Astrocyte (in vitro differentiated cells and primary cell): ENCODE measurements around the gene LHFPL2. TPM values are rescaled to one million over a fixed set of nuclear protein-coding genes. Genes with fewer than 3 reads are reported as not detected.

ENCODE experiments used
- DNase-seq: peaks from one replicate; pipeline ENCODE4 v3.0.0-alpha.2; 2010; ENCODE audit warnings: low read depth
- FAIRE-seq: peaks from 2 replicates; lab custom pipeline; 2011; peaks lifted over from hg19 to GRCh38; lab: Jason Lieb, UNC
- H2AFZ ChIP-seq: 2 replicates; pipeline ENCODE4 v1.6.0; 2012; ENCODE audit warnings: low read depth, low read length, inconsistent platforms
- H3K27ac ChIP-seq: 2 replicates; pipeline ENCODE4 v1.5.1; 2011; ENCODE audit warnings: low read depth, low read length, inconsistent platforms
- H3K27me3 ChIP-seq: 2 replicates; pipeline ENCODE4 v1.6.0; 2011; ENCODE audit warnings: low read length, inconsistent platforms; ENCODE audit not compliant: insufficient read depth
- H3K36me3 ChIP-seq: 2 replicates; pipeline ENCODE4 v1.5.1; 2011; ENCODE audit warnings: low read length, inconsistent platforms; ENCODE audit not compliant: insufficient read depth
- H3K4me1 ChIP-seq: 2 replicates; pipeline ENCODE4 v1.5.1; 2011; ENCODE audit warnings: low read length, inconsistent platforms; ENCODE audit not compliant: insufficient read depth
- H3K4me2 ChIP-seq: 2 replicates; pipeline ENCODE4 v1.6.0; 2012; ENCODE audit warnings: low read length, inconsistent platforms
- H3K4me3 ChIP-seq: 2 replicates; pipeline ENCODE4 v1.5.1; 2011; ENCODE audit warnings: low read depth, mild to moderate bottlenecking, low read length, inconsistent platforms; ENCODE audit not compliant: insufficient read depth
- H3K79me2 ChIP-seq: 2 replicates; pipeline ENCODE4 v1.6.0; 2012; ENCODE audit warnings: mild to moderate bottlenecking, low read length, inconsistent platforms; ENCODE audit not compliant: insufficient read depth
- H3K9ac ChIP-seq: 2 replicates; pipeline ENCODE4 v1.6.0; 2012; ENCODE audit warnings: mild to moderate bottlenecking, low read length, inconsistent platforms
- H3K9me3 ChIP-seq: 2 replicates; pipeline ENCODE4 v1.5.1; 2012; ENCODE audit warnings: low read depth, mild to moderate bottlenecking, low read length, inconsistent platforms; ENCODE audit not compliant: insufficient read depth
- H4K20me1 ChIP-seq: 2 replicates; pipeline ENCODE4 v1.6.0; 2012; ENCODE audit warnings: low read length, inconsistent platforms; ENCODE audit not compliant: insufficient read depth
- H3K27ac Mint-ChIP-seq: one replicate; pipeline ENCODE4 v1.8.0; 2021; ENCODE audit warnings: mild to moderate bottlenecking, mixed read lengths; ENCODE audit not compliant: unreplicated experiment
- H3K27me3 Mint-ChIP-seq: one replicate; pipeline ENCODE4 v1.8.0; 2021; ENCODE audit warnings: low read depth, mixed read lengths; ENCODE audit not compliant: unreplicated experiment
- H3K36me3 Mint-ChIP-seq: one replicate; pipeline ENCODE4 v1.8.0; 2021; ENCODE audit warnings: low read depth, mixed read lengths; ENCODE audit not compliant: unreplicated experiment
- H3K4me1 Mint-ChIP-seq: one replicate; pipeline ENCODE4 v1.8.0; 2021; ENCODE audit warnings: low read depth, mixed read lengths; ENCODE audit not compliant: unreplicated experiment
- H3K4me3 Mint-ChIP-seq: one replicate; pipeline ENCODE4 v1.8.0; 2021; ENCODE audit warnings: mild to moderate bottlenecking, moderate library complexity, mixed read lengths; ENCODE audit not compliant: unreplicated experiment
- H3K9me3 Mint-ChIP-seq: one replicate; pipeline ENCODE4 v1.8.0; 2021; ENCODE audit warnings: mild to moderate bottlenecking, mixed read lengths; ENCODE audit not compliant: unreplicated experiment
- CTCF ChIP-seq: IDR thresholded peaks from 2 replicates; pipeline ENCODE4 v1.5.1; 2011; ENCODE audit warnings: low read depth, mild to moderate bottlenecking, inconsistent platforms, low read length, moderate library complexity; ENCODE audit not compliant: insufficient read depth
- EZH2 ChIP-seq: IDR thresholded peaks from 2 replicates; pipeline ENCODE4 v1.6.1; 2012; ENCODE audit warnings: mild to moderate bottlenecking, low read length, inconsistent platforms; ENCODE audit not compliant: insufficient read depth
- total RNA-seq: library from RNA; stranded (reverse); gene quantifications from 2 replicates; pipeline ENCODE4 v1.2.1, GENCODE V29; 2021

LHFPL2 gene
- total RNA-seq, 1 donor from 2014 or later: 17.0 TPM

GRCh38 chr5:78613151-78613533, 35.4 kb downstream of the LHFPL2 start:
- peaks cover 6% of the 10 kb centered on the region for H4K20me1 ChIP-seq
- H3K27ac Mint-ChIP-seq: no peak overlapping the region
- H3K4me2 ChIP-seq: no peak overlapping the region
- FAIRE-seq (no peak), DNase-seq (no peak)
- H3K27me3 Mint-ChIP-seq: no peaks in the 10 kb centered on the region
- no peak overlapping the region for H2AFZ ChIP-seq
- peaks cover 21% of the 10 kb centered on the region for H3K79me2 ChIP-seq
- H3K36me3 ChIP-seq: no peaks in the 10 kb centered on the region
- no peak overlapping the region for H3K4me3 Mint-ChIP-seq
- no peaks in the 10 kb centered on the region for H3K27me3 ChIP-seq
- H3K4me1 ChIP-seq: peaks cover 27% of the 10 kb centered on the region
- peaks cover 20% of the 10 kb centered on the region for H3K4me1 Mint-ChIP-seq
- no peaks in the 10 kb centered on the region for H3K9me3 ChIP-seq
- H3K9ac ChIP-seq: no peak overlapping the region
- TF ChIP-seq CTCF (no peak), EZH2 (no peak)
- no peak overlapping the region for H3K4me3 ChIP-seq
- H3K27ac ChIP-seq: no peak overlapping the region
- H3K36me3 Mint-ChIP-seq: peaks cover 22% of the 10 kb centered on the region
- peaks cover 4% of the 10 kb centered on the region for H3K9me3 Mint-ChIP-seq

- Mint-ChIP-seq H3K4me1 (peaks cover 20% of the 10 kb centered on the region), H3K36me3 (peaks cover 20% of the 10 kb centered on the region), H3K27me3 (no peaks in the 10 kb centered on the region), H3K9me3 (peaks cover 3% of the 10 kb centered on the region), H3K27ac (peak overlapping the region; percentile 47), H3K4me3 (no peak overlapping the region)
- H3K4me1 ChIP-seq: peaks cover 27% of the 10 kb centered on the region
- FAIRE-seq: no peak
- H3K36me3 ChIP-seq: no peaks in the 10 kb centered on the region
- no peak for DNase-seq
- H4K20me1 ChIP-seq: peaks cover 6% of the 10 kb centered on the region
- peaks cover 21% of the 10 kb centered on the region for H3K79me2 ChIP-seq
- H3K27me3 ChIP-seq: no peaks in the 10 kb centered on the region
- no peak overlapping the region for H3K4me3 ChIP-seq
- H2AFZ ChIP-seq: no peak overlapping the region
- TF ChIP-seq EZH2: no peak
- no peak for TF ChIP-seq CTCF
- no peaks in the 10 kb centered on the region for H3K9me3 ChIP-seq
- no peak overlapping the region for H3K9ac ChIP-seq
- H3K4me2 ChIP-seq: no peak overlapping the region
- H3K27ac ChIP-seq: no peak overlapping the region
Measured at GRCh38 chr5:78612227-78613150, 36.1 kb downstream of the LHFPL2 start.

GRCh38 chr5:78611126-78611605, 37.4 kb downstream of the LHFPL2 start:
- H3K27me3 Mint-ChIP-seq: no peaks in the 10 kb centered on the region
- no peaks in the 10 kb centered on the region for H3K9me3 ChIP-seq
- peak overlapping the region; percentile 27 for H3K4me3 Mint-ChIP-seq
- H2AFZ ChIP-seq: no peak overlapping the region
- FAIRE-seq: no peak
- peaks cover 3% of the 10 kb centered on the region for H3K9me3 Mint-ChIP-seq
- DNase-seq: no peak
- H4K20me1 ChIP-seq: peaks cover 6% of the 10 kb centered on the region
- H3K79me2 ChIP-seq: peaks cover 21% of the 10 kb centered on the region
- peak overlapping the region; percentile 74 for H3K27ac ChIP-seq
- no peaks in the 10 kb centered on the region for H3K36me3 ChIP-seq
- peaks cover 20% of the 10 kb centered on the region for H3K4me1 Mint-ChIP-seq
- H3K4me3 ChIP-seq: no peak overlapping the region
- H3K36me3 Mint-ChIP-seq: peaks cover 14% of the 10 kb centered on the region
- no peaks in the 10 kb centered on the region for H3K27me3 ChIP-seq
- H3K27ac Mint-ChIP-seq: no peak overlapping the region
- peaks cover 27% of the 10 kb centered on the region for H3K4me1 ChIP-seq
- TF ChIP-seq CTCF (no peak), EZH2 (no peak)
- peak overlapping the region; percentile 50 for H3K4me2 ChIP-seq
- H3K9ac ChIP-seq: peak overlapping the region; percentile 48
